ENCODE data around the gene FAM174C.

FAM174C gene

DNA sequence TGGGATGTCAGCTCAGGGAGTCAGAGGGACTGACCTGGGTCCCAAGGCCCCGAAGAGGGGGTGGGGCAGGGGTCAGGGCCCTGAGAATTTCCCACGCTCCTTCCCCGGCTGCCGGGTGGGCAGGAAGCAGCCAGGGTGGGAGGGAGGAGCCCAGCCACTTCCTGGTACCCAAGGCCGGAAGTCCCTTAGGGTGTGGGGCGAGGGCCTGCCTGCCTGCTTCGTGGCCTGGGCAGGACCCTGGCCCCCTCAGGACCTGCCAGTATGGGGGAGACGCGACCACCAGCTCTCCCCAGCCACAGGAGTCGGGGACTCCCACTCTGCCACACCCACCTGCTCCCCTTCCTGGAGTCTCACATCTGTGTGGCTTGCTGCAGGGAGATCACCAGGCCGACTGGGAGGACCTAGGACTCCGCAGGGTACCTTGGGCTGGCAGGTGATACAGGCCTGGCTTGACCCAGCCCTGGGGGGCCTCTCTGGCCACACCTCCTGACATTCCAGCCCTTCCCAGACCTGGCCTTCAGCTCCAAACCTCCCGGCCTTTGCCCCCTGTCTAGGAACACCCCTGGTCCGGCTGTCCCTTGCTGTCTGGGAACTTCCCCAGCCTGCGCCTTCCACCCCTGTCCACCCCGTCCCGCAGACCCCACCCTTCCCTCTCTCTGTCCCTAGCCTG is 16.0 kb upstream of the FAM174C start:
- intact Hi-C loops (cut with micrococcal nuclease) = no loop called here
- Mint-ChIP-seq H3K4me1 (ENCODE audit: low read depth) (peaks cover 79% of the 10 kb centered on the region), H3K27me3 (peaks cover 2% of the 10 kb centered on the region), H3K9me3 (no peaks in the 10 kb centered on the region), H3K27ac (peak overlapping the region; percentile 90), H3K36me3 (ENCODE audit: low read depth) (peaks cover 50% of the 10 kb centered on the region), H3K4me3 (peak overlapping the region; percentile 77)

DNA sequence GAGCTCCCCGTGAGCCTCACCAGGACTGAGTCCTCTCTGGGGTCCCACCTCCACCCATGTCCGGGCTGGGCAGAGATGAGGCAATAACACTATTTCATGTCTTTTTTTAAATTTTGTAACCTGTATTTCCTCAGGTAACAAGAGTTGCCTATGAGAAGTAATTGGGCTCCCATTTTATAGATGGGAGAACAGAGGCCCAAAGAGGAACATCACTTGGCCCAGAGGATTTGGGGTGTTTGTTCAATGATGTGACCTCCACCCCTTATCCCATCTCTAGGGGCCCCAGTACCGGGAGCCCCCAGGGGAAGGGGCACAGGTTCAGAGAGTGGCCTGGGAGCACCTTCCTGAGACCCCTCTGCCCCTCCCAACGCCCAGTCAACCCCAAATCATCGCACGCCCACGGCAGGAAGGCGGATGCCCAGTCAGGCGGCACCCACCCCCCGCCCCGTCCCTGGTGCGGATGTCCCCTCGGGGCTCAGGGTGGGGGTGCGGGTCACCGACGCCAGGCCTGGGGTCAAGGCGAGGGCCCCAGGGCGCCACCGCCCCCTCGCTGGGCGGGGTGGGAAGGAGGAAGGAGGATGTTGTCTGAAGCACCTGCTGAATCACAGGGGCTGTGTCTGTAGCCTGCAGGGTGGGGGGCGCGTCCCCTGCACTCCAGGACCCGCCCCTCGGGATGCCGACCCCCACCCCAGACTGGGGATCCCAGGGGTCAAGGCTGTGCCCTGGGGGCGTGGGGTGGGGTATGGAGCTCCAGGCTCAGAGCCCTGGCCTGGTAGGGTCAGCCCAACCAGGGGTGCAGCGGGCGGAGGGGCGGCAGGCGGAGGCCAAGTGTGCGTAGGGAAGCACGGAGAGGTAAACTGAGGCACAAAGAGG is 15.2 kb upstream of the FAM174C start:
- peaks cover 79% of the 10 kb centered on the region for H3K4me1 Mint-ChIP-seq (ENCODE audit: low read depth)

DNA sequence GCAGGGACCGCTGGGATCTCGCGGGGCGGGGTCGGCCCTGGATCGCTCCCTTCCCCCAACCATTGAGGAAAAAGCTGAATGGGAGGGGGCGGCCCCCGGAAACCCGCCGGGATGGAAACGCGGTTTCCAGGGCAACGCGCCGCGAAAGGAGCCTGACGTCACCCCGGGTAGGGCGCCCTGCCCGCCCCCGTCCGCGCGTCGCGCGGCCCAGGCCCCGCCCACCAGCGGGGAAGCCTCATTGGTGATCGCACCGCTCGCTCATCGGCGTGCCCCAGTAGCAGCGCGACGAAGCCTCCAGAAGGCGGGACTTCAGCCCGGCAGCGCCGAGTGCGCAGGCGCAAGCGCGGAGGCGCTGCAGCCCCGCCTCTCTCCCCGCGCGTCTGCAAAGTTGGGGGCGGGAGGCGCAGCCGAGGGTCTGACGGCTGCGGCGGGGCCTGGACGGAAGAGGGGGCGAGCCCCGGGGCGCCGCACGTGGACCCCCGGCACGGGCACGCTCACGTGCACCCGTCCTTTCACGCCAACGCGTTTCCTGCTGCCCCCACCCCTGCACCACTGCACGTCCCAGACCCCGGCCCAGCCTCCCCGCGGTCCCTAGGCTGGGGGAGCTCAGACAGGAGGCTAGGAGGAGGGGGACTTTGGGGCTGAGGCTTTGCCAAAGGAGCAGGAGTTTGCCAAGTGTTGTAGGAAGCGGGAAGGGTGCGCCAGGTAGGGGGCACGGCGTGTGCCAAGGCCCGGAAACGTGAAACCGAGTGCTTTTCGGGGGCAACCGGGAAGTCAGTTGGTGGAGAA is 14.4 kb upstream of the FAM174C start:
- peaks cover 81% of the 10 kb centered on the region for H3K4me1 Mint-ChIP-seq (ENCODE audit: low read depth)
- peak overlapping the region; percentile 84 for H3K4me3 Mint-ChIP-seq
- no peaks in the 10 kb centered on the region for H3K9me3 Mint-ChIP-seq
- peak overlapping the region; percentile 90 for H3K27ac Mint-ChIP-seq
- H3K27me3 Mint-ChIP-seq = peaks cover 2% of the 10 kb centered on the region
- intact Hi-C loops (cut with micrococcal nuclease) = loop anchor here (1.0 kb wide), 1 partner anchor 9 kb away; no protein-coding TSS in a partner anchor
- peaks cover 34% of the 10 kb centered on the region for H3K36me3 Mint-ChIP-seq (ENCODE audit: low read depth)

More for the DNA sequence above, 15.2 kb upstream of the FAM174C start:
- Mint-ChIP-seq H3K27ac (peak overlapping the region; percentile 90), H3K9me3 (no peaks in the 10 kb centered on the region), H3K36me3 (ENCODE audit: low read depth) (peaks cover 42% of the 10 kb centered on the region), H3K4me3 (peak overlapping the region; percentile 84), H3K27me3 (peaks cover 2% of the 10 kb centered on the region)
- intact Hi-C loops (cut with micrococcal nuclease) = loop anchor here (1.0 kb wide), 1 partner anchor 8 kb away; no protein-coding TSS in a partner anchor

DNA sequence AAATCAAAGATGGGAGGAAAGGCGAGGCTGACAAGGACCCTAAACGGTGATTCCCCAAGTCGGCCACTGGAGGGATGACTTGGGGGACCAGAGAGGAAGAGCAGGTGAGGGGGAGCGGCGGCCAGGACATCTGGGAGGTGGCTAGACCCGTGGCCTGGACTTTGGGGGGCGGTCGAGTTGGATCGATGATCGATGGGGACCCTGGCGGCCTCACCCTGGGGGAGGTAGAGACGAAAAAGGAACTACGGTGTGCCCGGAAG is 13.9 kb upstream of the FAM174C start:
- H3K36me3 Mint-ChIP-seq (ENCODE audit: low read depth) = peaks cover 29% of the 10 kb centered on the region
- intact Hi-C loops (cut with micrococcal nuclease) = no loop called here
- H3K4me3 Mint-ChIP-seq = peak overlapping the region; percentile 84
- H3K9me3 Mint-ChIP-seq = no peaks in the 10 kb centered on the region
- H3K27ac Mint-ChIP-seq = peak overlapping the region; percentile 90
- peaks cover 2% of the 10 kb centered on the region for H3K27me3 Mint-ChIP-seq
- H3K4me1 Mint-ChIP-seq (ENCODE audit: low read depth) = peaks cover 84% of the 10 kb centered on the region

DNA sequence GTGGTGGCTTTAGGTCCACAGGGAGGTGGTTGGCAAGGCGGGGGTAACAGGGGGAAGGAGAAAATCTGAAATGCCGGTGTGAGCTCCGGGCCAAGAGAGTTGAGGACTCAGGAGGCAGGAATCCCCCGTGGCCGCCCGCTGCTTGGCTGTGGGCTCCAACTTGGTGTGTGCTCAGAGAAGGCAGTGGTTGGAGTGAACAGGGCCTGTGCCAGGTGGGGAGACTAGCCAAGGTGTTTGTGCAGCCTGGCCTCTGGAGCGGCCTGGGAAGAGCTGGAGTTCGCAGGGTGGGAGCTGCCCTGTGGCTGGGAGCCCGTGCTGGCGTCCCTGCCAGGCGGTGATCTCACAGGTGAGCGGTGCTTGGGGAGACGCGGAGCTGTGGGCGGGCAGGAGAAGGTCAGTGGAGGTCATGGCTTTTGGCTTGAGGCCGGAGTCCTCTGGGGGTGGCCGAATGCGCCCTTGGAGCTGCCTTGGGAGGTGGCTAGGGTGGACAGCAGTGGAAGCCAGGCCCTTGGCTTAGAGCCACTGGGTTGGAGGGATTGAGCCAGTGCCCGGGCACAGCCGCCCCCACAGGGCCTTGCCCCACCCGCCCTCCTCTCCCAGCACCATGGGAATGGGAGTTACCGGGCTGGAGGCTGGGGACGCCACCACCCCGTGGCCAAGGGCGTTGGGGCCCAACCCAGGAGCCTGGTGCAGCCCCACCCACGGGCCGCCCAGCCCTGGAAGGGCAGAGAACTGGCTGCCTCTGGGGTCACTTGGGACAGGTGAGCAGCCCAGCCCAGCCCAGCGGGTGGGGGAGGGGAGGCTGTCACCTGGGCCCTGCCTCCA is 13.3 kb upstream of the FAM174C start:
- H3K36me3 Mint-ChIP-seq (ENCODE audit: low read depth) = peaks cover 23% of the 10 kb centered on the region
- no peaks in the 10 kb centered on the region for H3K9me3 Mint-ChIP-seq
- H3K4me3 Mint-ChIP-seq = peak overlapping the region; percentile 84
- intact Hi-C loops (cut with micrococcal nuclease) = no loop called here
- peak overlapping the region; percentile 90 for H3K27ac Mint-ChIP-seq
- H3K27me3 Mint-ChIP-seq = peaks cover 3% of the 10 kb centered on the region
- H3K4me1 Mint-ChIP-seq (ENCODE audit: low read depth) = peaks cover 85% of the 10 kb centered on the region

DNA sequence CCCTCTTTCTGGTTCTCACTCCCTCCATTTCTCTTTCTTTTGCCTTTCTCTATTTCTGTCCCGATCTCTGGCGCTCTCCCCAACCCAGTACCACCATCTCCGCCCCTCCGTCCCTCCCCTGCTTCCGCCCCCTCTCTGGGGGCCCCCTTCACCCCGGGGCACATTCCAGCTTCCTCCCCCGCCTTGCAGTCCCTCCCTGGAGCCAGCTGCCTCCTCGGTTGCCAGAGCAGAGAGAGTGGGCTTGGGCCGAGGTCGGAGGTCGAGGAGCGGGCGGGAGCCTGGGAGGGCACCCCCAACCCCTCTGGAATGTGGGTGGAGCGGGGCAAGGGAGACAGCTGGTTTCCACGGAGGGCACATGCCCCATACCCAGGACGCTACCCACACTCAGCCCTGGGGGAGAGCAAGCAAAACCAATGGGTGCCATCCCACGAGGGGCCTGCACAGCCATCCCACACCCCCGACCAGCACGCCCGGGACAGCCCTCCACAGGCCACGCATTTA is 12.7 kb upstream of the FAM174C start:
- peaks cover 17% of the 10 kb centered on the region for H3K36me3 Mint-ChIP-seq (ENCODE audit: low read depth)
- H3K4me3 Mint-ChIP-seq = peak overlapping the region; percentile 27
- peak overlapping the region; percentile 90 for H3K27ac Mint-ChIP-seq
- peaks cover 86% of the 10 kb centered on the region for H3K4me1 Mint-ChIP-seq (ENCODE audit: low read depth)
- H3K9me3 Mint-ChIP-seq = no peaks in the 10 kb centered on the region
- peaks cover 9% of the 10 kb centered on the region for H3K27me3 Mint-ChIP-seq
- intact Hi-C loops (cut with micrococcal nuclease) = no loop called here

DNA sequence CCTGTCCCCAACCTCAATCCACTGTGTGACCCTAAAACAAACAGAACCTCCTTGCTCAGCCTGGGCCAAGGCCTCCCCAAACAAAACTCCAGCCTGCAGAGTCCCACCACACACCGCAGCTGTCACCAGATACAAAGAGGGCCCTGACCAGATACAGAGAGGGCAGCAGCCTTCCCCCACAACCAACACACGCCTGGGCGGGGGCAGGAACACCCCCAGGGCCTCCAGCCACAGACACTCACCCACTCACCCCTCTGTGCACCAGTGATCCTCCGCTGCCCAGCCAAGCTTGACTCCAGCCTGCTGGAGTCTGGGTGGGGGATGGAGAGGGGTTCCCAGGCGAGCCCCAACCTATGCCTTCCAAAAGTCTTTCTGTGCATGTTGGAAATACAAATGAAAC is 12.1 kb upstream of the FAM174C start:
- no peak overlapping the region for H3K4me3 Mint-ChIP-seq
- peaks cover 12% of the 10 kb centered on the region for H3K36me3 Mint-ChIP-seq (ENCODE audit: low read depth)
- H3K27ac Mint-ChIP-seq = peak overlapping the region; percentile 90

DNA sequence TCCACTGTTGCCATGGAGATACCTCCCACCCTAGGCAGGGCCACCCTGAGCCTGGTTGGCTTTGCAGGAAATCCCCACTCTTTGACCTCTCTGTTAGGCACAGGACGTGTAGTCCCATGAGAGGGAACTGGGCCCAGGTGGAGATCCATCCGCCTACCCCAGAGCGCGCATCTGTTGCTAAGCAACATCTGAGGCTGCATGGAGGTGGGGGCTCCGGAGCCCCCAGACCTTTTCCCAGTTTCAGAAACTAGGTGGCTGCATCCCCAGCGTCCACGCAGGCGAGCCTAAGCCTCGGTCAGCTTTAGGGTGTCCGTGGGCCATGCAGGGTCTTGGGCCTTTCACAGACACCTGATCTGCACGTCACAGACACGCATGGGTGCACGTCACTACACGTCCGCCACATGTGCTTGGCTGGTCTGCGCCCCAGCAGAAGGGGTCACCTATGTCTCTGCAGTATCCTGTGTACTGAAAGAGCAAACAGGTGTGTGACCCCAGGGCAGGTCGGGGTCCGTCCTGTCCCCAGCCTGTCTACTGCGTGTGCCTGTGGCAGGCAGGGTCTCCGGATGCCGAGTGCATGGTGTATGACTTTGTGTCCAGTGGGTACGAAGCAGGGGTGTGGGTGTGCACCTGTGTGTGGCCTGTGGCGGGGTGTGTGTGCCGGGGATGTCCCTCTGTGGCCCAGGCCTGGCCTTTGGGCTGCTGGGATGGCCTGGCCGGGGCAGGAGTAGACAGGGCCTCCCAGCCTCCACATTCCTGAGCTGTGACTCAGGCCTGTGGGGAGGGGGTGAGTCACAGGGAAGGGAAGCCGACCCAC is 10.3 kb upstream of the FAM174C start:
- intact Hi-C loops (cut with micrococcal nuclease) = no loop called here
- Mint-ChIP-seq H3K9me3 (no peaks in the 10 kb centered on the region), H3K27ac (peak overlapping the region; percentile 90), H3K4me3 (peak overlapping the region; percentile 51), H3K36me3 (ENCODE audit: low read depth) (peaks cover 10% of the 10 kb centered on the region), H3K4me1 (ENCODE audit: low read depth) (peaks cover 83% of the 10 kb centered on the region), H3K27me3 (peaks cover 9% of the 10 kb centered on the region)

More for the DNA sequence above, 12.1 kb upstream of the FAM174C start:
- H3K9me3 Mint-ChIP-seq = no peaks in the 10 kb centered on the region
- H3K27me3 Mint-ChIP-seq = peaks cover 9% of the 10 kb centered on the region
- intact Hi-C loops (cut with micrococcal nuclease) = no loop called here
- peaks cover 86% of the 10 kb centered on the region for H3K4me1 Mint-ChIP-seq (ENCODE audit: low read depth)

DNA sequence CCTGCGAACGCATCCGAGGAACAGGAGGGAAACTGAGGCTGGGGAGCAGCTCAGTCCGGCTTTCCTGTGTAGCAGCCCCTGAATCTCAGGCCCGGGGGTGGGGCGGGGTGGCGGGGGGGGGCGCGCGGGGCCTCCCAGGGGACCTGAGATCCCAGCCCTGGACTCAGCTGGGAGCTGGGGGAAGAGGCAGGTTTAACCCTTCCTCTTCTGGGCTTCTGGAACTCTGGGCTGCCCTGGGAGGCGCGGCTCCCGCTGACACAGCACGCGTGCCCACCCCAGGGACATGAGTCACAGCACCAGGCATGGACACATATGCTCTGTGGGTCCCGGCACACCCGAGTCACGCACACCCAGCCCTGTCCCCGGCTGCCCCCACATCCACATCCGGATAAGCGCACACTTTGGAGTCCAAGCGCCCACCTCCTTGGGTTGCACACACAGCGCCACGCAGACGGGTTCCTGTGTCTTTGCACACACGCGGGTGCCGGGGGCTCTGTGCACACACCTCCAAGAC is 9.7 kb upstream of the FAM174C start:
- H3K27me3 Mint-ChIP-seq = peaks cover 9% of the 10 kb centered on the region
- peaks cover 83% of the 10 kb centered on the region for H3K4me1 Mint-ChIP-seq (ENCODE audit: low read depth)
- peak overlapping the region; percentile 90 for H3K27ac Mint-ChIP-seq
- no peaks in the 10 kb centered on the region for H3K9me3 Mint-ChIP-seq
- peaks cover 16% of the 10 kb centered on the region for H3K36me3 Mint-ChIP-seq (ENCODE audit: low read depth)
- peak overlapping the region; percentile 66 for H3K4me3 Mint-ChIP-seq
- intact Hi-C loops (cut with micrococcal nuclease) = loop anchor here (1.0 kb wide), 1 partner anchor 17 kb away; the partner anchor contains the start of gene MIDN

DNA sequence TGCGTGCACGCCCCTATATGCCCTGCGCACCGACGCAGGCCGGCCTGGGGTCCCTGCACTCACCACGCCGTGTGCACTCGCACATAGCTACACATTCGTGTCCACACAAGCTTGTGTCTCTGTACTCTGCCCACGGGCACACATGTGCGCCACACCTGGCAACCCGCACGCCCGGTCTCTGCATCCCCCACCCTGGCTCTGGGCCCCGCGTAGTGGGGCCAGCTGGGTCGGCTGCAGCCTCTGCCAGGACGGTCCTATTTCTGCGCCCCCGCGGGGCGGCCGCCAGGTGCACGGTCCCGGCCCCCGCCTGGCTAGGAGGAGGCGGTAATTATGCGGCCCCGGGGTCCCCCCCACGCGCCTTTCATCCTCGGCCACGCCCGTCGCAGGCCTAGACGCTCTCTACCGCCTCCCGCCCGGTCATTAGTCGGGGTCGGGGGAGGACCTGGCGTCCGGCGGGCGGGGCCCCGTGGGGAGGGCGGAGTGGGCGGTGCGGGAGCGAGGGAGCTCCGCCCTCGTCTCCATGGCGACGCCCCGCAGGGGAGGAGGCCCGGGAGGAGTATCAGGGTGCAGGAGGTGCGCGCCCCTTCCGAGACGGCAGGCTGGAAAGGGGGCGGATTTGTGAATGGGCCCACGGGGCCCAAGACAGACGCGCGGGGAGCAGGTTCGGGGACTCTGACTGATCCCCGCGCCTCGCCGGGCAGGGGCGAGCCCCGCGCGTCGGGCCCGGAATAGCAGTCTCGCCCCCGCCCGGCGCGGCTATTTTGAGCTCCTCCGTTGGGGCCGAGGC is 9.0 kb upstream of the FAM174C start:
- intact Hi-C loops (cut with micrococcal nuclease) = loop anchor here (1.0 kb wide), 1 partner anchor 18 kb away; the partner anchor contains the start of gene MIDN
- peaks cover 23% of the 10 kb centered on the region for H3K36me3 Mint-ChIP-seq (ENCODE audit: low read depth)
- H3K4me1 Mint-ChIP-seq (ENCODE audit: low read depth) = peaks cover 83% of the 10 kb centered on the region
- peak overlapping the region; percentile 66 for H3K4me3 Mint-ChIP-seq
- H3K27ac Mint-ChIP-seq = peak overlapping the region; percentile 90
- no peaks in the 10 kb centered on the region for H3K9me3 Mint-ChIP-seq
- peaks cover 9% of the 10 kb centered on the region for H3K27me3 Mint-ChIP-seq

DNA sequence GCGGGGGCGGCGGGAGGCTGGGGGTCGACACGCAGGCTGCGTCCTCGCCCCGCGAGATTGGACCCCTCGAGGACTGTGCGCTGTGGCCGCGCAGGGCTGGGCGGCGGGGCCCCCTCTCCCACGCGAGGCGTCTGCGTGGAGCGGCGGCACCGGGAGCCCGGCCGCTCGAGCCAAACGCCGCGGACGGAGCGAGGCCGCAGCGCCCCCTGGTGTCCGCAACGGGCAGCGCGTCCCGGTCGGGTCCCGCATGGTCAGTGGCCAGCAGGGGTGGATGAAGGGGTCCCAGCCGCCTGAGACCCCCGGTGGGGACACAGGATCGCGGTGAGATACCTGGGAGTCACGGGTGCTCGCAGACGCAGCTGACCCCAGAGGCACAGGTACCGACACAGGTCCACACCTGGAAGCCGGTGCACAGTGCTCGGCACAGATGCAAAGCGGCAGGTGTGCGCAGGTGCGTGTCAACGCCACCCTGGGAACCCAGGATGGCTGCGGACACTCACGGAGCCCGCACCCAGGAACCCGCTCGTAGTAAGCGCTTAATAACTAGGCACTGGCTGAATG is 8.3 kb upstream of the FAM174C start:
- peaks cover 7% of the 10 kb centered on the region for H3K27me3 Mint-ChIP-seq
- peak overlapping the region; percentile 66 for H3K4me3 Mint-ChIP-seq
- peaks cover 83% of the 10 kb centered on the region for H3K4me1 Mint-ChIP-seq (ENCODE audit: low read depth)
- H3K36me3 Mint-ChIP-seq (ENCODE audit: low read depth) = peaks cover 29% of the 10 kb centered on the region
- H3K9me3 Mint-ChIP-seq = no peaks in the 10 kb centered on the region
- H3K27ac Mint-ChIP-seq = peak overlapping the region; percentile 90
- intact Hi-C loops (cut with micrococcal nuclease) = loop anchor here (1.0 kb wide), 2 partner anchors 19 to 23 kb away; partner anchors contain the start of gene MIDN
